HepG2 (cell line): ENCODE data around the gene ERVH48-1. TPM values are rescaled to one million over a fixed set of nuclear protein-coding genes. Genes with fewer than 3 reads are reported as not detected.
A peak's percentile ranks its signal among the peaks of the same experiment; 100 is the strongest.

ENCODE experiments used
- EP300 ChIP-seq, 3 experiments: sonication (generic) in 1 of 3; formaldehyde crosslinking in 1 of 3; IDR thresholded peaks; 2 replicates each; pipeline versions ENCODE4 v1.5.1 to v1.6.1; 2011 to 2020; ENCODE audit warnings: low read depth in 2 of 3, low read length in 2 of 3, borderline replicate concordance in 1 of 3, improper control_type of control experiment in 1 of 3, mild to moderate bottlenecking in 1 of 3, missing genetic modification reagents in 1 of 3, moderate library complexity in 1 of 3
- HMG20A ChIP-seq: IDR thresholded peaks from 2 replicates; pipeline ENCODE4 v1.6.1; 2016; ENCODE audit warnings: borderline replicate concordance
- SP1 ChIP-seq, 2 experiments: fragments of 450-650 bp in 1 of 2; sonication (generic) in 1 of 2; formaldehyde crosslinking in 1 of 2; IDR thresholded peaks; 2 replicates each; pipeline versions ENCODE4 v1.4.0 to v1.6.1; 2016 to 2020; ENCODE audit warnings: missing genetic modification reagents in 1 of 2
- TSC22D2 ChIP-seq: sonication (generic); formaldehyde crosslinking; IDR thresholded peaks from 2 replicates; pipeline ENCODE4 v1.5.1; 2020; ENCODE audit warnings: missing genetic modification reagents, mild to moderate bottlenecking, borderline replicate concordance
- ZNF296 ChIP-seq: sonication (generic); formaldehyde crosslinking; conservative IDR thresholded peaks from 2 replicates; pipeline ENCODE4 v1.5.0; 2020; ENCODE audit warnings: mild to moderate bottlenecking, missing genetic modification reagents
- ZNF335 ChIP-seq: sonication (generic); formaldehyde crosslinking; IDR thresholded peaks from 2 replicates; pipeline ENCODE4 v1.4.0; 2020; ENCODE audit warnings: missing genetic modification reagents
- ZNF564 ChIP-seq: sonication (generic); formaldehyde crosslinking; IDR thresholded peaks from 2 replicates; pipeline ENCODE4 v1.8.1; 2023; ENCODE audit warnings: mild to moderate bottlenecking, missing genetic modification reagents
- ZNF713 ChIP-seq: sonication (generic); formaldehyde crosslinking; IDR thresholded peaks from 2 replicates; pipeline ENCODE4 v1.4.0; 2020; ENCODE audit warnings: mild to moderate bottlenecking, missing genetic modification reagents
- polyA plus RNA-seq, 8 experiments: library from polyadenylated mRNA; depleted of rRNA in 3 of 8; stranded (reverse) in 7 of 8; unstranded in 1 of 8; fragments of >200 nt; fragmentation: Illumina TruSeq in 4 of 8; extraction: Trizol in 4 of 8; gene quantifications; 2 replicates each; pipeline versions ENCODE4 v1.2.1 to v1.2.3, GENCODE V29; 2011 to 2016; ENCODE audit warnings: low read depth in 4 of 8, missing spikeins in 1 of 8, mixed read lengths in 1 of 8; ENCODE audit not compliant: insufficient read depth in 1 of 8
- total RNA-seq, 5 experiments: library from RNA; depleted of rRNA; stranded (reverse); fragments of >200 nt; fragmentation: Illumina TruSeq; extraction: Trizol; gene quantifications; 2 replicates each; pipeline ENCODE4 v1.2.3, GENCODE V29; 2016; ENCODE audit warnings: low read depth in 1 of 5
- TF ChIP-seq, protein P1 (sequence below): sonication (generic); formaldehyde crosslinking; IDR thresholded peaks from 2 replicates; pipeline ENCODE4 v1.4.0; 2020; ENCODE audit warnings: missing genetic modification reagents, mild to moderate bottlenecking, borderline replicate concordance
- TF ChIP-seq, protein P2 (sequence below): sonication (generic); formaldehyde crosslinking; IDR thresholded peaks from 2 replicates; pipeline ENCODE4 v1.8.0; 2022; ENCODE audit warnings: missing genetic modification reagents, low read depth, mild to moderate bottlenecking, borderline replicate concordance
- TF ChIP-seq, protein P3 (sequence below), 2 experiments: sonication (generic) in 1 of 2; formaldehyde crosslinking in 1 of 2; IDR thresholded peaks; 2 replicates each; pipeline versions ENCODE4 v1.5.1 to v1.6.1; 2011 to 2020; ENCODE audit warnings: borderline replicate concordance in 1 of 2, low read depth in 1 of 2, low read length in 1 of 2, mild to moderate bottlenecking in 1 of 2, missing genetic modification reagents in 1 of 2, moderate library complexity in 1 of 2
- TF ChIP-seq, protein P4 (sequence below): sonication (generic); formaldehyde crosslinking; IDR thresholded peaks from 2 replicates; pipeline ENCODE4 v1.5.0; 2020; ENCODE audit warnings: missing genetic modification reagents

ERVH48-1 gene
- total and polyA plus RNA-seq, 2 of the 13 experiments (the other 11 are each of a cell fraction or from before 2014, with no cell fraction given) = 1.8 TPM; not detected in 1

DNA sequence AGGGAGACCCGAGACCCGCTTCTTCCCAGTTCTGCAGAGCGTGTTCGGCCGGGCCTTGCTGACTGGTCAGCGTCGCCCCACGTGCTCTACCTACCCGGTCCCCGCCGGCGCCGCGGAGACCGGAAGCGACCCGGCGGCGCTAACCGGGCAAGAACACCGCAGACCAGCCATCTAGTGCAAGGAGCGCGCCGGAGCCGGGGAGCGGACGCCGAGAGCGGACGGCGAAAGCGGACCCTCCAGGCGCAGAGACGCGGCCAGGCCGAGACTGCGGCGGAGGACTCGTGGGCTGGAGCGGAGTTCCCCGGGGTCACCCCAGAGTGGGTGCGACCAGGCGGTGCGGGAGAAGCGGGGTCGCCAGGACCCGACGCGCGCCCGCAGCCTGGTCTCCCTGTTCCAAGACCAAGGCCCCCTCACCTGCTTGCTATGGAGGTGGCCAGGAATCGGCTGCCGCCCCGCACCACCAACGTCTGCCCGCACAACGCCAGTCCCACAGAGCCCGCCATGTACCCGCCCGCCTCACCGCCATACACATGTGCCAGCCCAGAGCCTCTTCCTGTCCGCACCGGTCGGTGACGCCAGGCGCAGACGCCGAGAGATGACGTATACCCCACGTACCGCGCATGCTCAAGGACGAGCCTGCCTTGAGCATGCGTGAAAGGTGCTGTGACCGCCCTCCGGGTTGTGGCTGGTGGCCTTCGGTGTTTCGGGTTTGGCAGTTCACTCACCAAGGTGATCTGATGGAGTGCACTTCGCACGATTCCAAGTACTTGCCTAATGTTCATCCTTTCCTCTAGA lies 46.2 kb downstream of the ERVH48-1 start, which contains the start of gene WDR4 (continued):
- TF ChIP-seq SP1 (IDR thresholded peaks at IDR 0.05) = no peak
- TF ChIP-seq SP1 (CRISPR knock-in tag; IDR thresholded peaks at IDR 0.05) = peak; percentile 71; the same call in 1 of the 2 replicates
- TF ChIP-seq ZNF335 (CRISPR knock-in tag) = no peak; the same call in 1 of the 2 replicates
- TF ChIP-seq EP300 (IDR thresholded peaks at IDR 0.05; ENCODE audit: low read depth in 2 of 2, low read length in 2 of 2) = no peak
- TF ChIP-seq EP300 (CRISPR knock-in tag; IDR thresholded peaks at IDR 0.05; ENCODE audit: borderline replicate concordance) = no peak
- TF ChIP-seq, protein P1, sequence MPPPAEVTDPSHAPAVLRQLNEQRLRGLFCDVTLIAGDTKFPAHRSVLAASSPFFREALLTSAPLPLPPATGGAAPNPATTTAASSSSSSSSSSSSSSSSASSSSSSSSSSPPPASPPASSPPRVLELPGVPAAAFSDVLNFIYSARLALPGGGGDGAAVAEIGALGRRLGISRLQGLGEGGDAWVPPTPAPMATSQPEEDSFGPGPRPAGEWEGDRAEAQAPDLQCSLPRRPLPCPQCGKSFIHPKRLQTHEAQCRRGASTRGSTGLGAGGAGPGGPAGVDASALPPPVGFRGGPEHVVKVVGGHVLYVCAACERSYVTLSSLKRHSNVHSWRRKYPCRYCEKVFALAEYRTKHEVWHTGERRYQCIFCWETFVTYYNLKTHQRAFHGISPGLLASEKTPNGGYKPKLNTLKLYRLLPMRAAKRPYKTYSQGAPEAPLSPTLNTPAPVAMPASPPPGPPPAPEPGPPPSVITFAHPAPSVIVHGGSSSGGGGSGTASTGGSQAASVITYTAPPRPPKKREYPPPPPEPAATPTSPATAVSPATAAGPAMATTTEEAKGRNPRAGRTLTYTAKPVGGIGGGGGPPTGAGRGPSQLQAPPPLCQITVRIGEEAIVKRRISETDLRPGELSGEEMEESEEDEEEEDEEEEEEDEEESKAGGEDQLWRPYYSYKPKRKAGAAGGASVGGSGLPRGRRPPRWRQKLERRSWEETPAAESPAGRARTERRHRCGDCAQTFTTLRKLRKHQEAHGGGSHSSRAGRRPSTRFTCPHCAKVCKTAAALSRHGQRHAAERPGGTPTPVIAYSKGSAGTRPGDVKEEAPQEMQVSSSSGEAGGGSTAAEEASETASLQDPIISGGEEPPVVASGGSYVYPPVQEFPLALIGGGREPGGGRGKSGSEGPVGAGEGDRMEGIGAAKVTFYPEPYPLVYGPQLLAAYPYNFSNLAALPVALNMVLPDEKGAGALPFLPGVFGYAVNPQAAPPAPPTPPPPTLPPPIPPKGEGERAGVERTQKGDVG (CRISPR knock-in tag) = peak; percentile 19; the same call in 1 of the 2 replicates
- no peak for TF ChIP-seq HMG20A (CRISPR knock-in tag)
- no peak for TF ChIP-seq TSC22D2
- no peak for TF ChIP-seq ZNF713
- peak; percentile 78; the same call in 1 of the 2 replicates for TF ChIP-seq ZNF564
- TF ChIP-seq ZNF296 = no peak
- TF ChIP-seq, protein P2, sequence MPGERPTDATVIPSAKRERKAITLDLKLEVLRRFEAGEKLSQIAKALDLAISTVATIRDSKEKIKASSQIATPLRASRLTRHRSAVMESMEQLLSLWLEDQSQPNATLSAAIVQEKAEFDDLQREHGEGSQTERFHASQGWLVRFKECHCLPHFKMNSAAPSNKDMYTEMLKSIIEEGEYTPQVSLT (CRISPR knock-in tag) = peak; percentile 28; the same call in 1 of the 2 replicates
- TF ChIP-seq, protein P3, sequence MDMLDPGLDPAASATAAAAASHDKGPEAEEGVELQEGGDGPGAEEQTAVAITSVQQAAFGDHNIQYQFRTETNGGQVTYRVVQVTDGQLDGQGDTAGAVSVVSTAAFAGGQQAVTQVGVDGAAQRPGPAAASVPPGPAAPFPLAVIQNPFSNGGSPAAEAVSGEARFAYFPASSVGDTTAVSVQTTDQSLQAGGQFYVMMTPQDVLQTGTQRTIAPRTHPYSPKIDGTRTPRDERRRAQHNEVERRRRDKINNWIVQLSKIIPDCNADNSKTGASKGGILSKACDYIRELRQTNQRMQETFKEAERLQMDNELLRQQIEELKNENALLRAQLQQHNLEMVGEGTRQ (IDR thresholded peaks at IDR 0.05; ENCODE audit: low read depth, low read length) = peak; percentile 89
- TF ChIP-seq, protein P3 (CRISPR knock-in tag; IDR thresholded peaks at IDR 0.05; ENCODE audit: borderline replicate concordance) = peak; percentile 95; the same call in 1 of the 2 replicates
- TF ChIP-seq, protein P4, sequence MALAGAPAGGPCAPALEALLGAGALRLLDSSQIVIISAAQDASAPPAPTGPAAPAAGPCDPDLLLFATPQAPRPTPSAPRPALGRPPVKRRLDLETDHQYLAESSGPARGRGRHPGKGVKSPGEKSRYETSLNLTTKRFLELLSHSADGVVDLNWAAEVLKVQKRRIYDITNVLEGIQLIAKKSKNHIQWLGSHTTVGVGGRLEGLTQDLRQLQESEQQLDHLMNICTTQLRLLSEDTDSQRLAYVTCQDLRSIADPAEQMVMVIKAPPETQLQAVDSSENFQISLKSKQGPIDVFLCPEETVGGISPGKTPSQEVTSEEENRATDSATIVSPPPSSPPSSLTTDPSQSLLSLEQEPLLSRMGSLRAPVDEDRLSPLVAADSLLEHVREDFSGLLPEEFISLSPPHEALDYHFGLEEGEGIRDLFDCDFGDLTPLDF (CRISPR knock-in tag) = peak; percentile 67; the same call in 1 of the 2 replicates
